WTC11 (cell line): ENCODE results near the gene MRPS30. TPM values are rescaled to one million over a fixed set of nuclear protein-coding genes. Genes with fewer than 3 reads are reported as not detected.

Experiments
- ESRRA ChIP-seq: sonication (generic); formaldehyde crosslinking; IDR thresholded peaks from 2 replicates; pipeline ENCODE4 v1.8.1; 2022; ENCODE audit warnings: mild to moderate bottlenecking, missing genetic modification reagents, borderline replicate concordance
- FOXK1 ChIP-seq: sonication (generic); formaldehyde crosslinking; IDR thresholded peaks from 2 replicates; pipeline ENCODE4 v1.8.0; 2022; ENCODE audit warnings: mild to moderate bottlenecking, moderate library complexity, missing genetic modification reagents
- GTF2I ChIP-seq: fragments of 250-450 bp; sonication (Bioruptor Pico); conservative IDR thresholded peaks from 2 replicates; pipeline ENCODE4 v1.4.0; 2021; ENCODE audit warnings: mild to moderate bottlenecking
- NR1H2 ChIP-seq: sonication (generic); formaldehyde crosslinking; IDR thresholded peaks from 2 replicates; pipeline ENCODE4 v1.9.0; 2021; ENCODE audit warnings: mild to moderate bottlenecking, moderate library complexity, missing genetic modification reagents
- NR3C1 ChIP-seq: sonication (generic); formaldehyde crosslinking; conservative IDR thresholded peaks from 2 replicates; pipeline ENCODE4 v1.8.1; 2023; ENCODE audit warnings: low read depth, mild to moderate bottlenecking, missing genetic modification reagents
- SP1 ChIP-seq: sonication (generic); formaldehyde crosslinking; conservative IDR thresholded peaks from 2 replicates; pipeline ENCODE4 v1.8.1; 2022; ENCODE audit warnings: missing genetic modification reagents
- TEAD1 ChIP-seq: sonication (generic); formaldehyde crosslinking; IDR thresholded peaks from 2 replicates; pipeline ENCODE4 v1.8.0; 2022; ENCODE audit warnings: mild to moderate bottlenecking, missing genetic modification reagents
- ZNF219 ChIP-seq: sonication (generic); formaldehyde crosslinking; IDR thresholded peaks from 2 replicates; pipeline ENCODE4 v1.8.0; 2023; ENCODE audit warnings: missing genetic modification reagents, mild to moderate bottlenecking, borderline replicate concordance
- ZNF232 ChIP-seq: sonication (generic); formaldehyde crosslinking; IDR thresholded peaks from 2 replicates; pipeline ENCODE4 v1.8.0; 2022; ENCODE audit warnings: mild to moderate bottlenecking, missing genetic modification reagents
- ZNF263 ChIP-seq: sonication (generic); formaldehyde crosslinking; IDR thresholded peaks from 2 replicates; pipeline ENCODE4 v1.8.1; 2022; ENCODE audit warnings: low read depth, mild to moderate bottlenecking, moderate library complexity, missing genetic modification reagents
- ZNF396 ChIP-seq: fragments of 250-450 bp; sonication (Bioruptor Pico); IDR thresholded peaks from 2 replicates; pipeline ENCODE4 v1.8.0; 2021; ENCODE audit warnings: mild to moderate bottlenecking, moderate library complexity, borderline replicate concordance
- total RNA-seq: library from RNA; stranded (reverse); gene quantifications from 3 replicates; pipeline ENCODE4 v1.2.3, GENCODE V29; 2021
- TF ChIP-seq, protein P1 (sequence below): fragments of 250-450 bp; sonication (Bioruptor Pico); IDR thresholded peaks from 2 replicates; pipeline ENCODE4 v2.1.2; 2022; ENCODE audit warnings: mild to moderate bottlenecking, moderate library complexity
- TF ChIP-seq, protein P2 (sequence below): sonication (generic); formaldehyde crosslinking; IDR thresholded peaks from 2 replicates; pipeline ENCODE4 v1.8.0; 2022; ENCODE audit warnings: mild to moderate bottlenecking, missing genetic modification reagents
- TF ChIP-seq, protein P3 (sequence below): sonication (generic); formaldehyde crosslinking; IDR thresholded peaks from 2 replicates; pipeline ENCODE4 v1.8.0; 2022; ENCODE audit warnings: mild to moderate bottlenecking, missing genetic modification reagents
- TF ChIP-seq, protein P4 (sequence below): sonication (generic); formaldehyde crosslinking; IDR thresholded peaks from 2 replicates; pipeline ENCODE4 v1.8.1; 2023; ENCODE audit warnings: mild to moderate bottlenecking, missing genetic modification reagents, moderate library complexity
- TF ChIP-seq, protein P5 (sequence below): sonication (generic); formaldehyde crosslinking; IDR thresholded peaks from 2 replicates; pipeline ENCODE4 v1.8.1; 2022; ENCODE audit warnings: mild to moderate bottlenecking, moderate library complexity, missing genetic modification reagents
- TF ChIP-seq, protein P6 (sequence below): sonication (generic); formaldehyde crosslinking; IDR thresholded peaks from 2 replicates; pipeline ENCODE4 v1.8.1; 2022; ENCODE audit warnings: missing genetic modification reagents, borderline replicate concordance
- TF ChIP-seq, protein P7 (sequence below): sonication (generic); formaldehyde crosslinking; IDR thresholded peaks from 2 replicates; pipeline ENCODE4 v1.8.0; 2023; ENCODE audit warnings: missing genetic modification reagents, mild to moderate bottlenecking, borderline replicate concordance
- TF ChIP-seq, protein P8 (sequence below): sonication (generic); formaldehyde crosslinking; IDR thresholded peaks from 2 replicates; pipeline ENCODE4 v1.8.1; 2023; ENCODE audit warnings: mild to moderate bottlenecking, missing genetic modification reagents, borderline replicate concordance
- TF ChIP-seq, protein P9 (sequence below): sonication (generic); formaldehyde crosslinking; IDR thresholded peaks from 2 replicates; pipeline ENCODE4 v1.8.0; 2022; ENCODE audit warnings: mild to moderate bottlenecking, missing genetic modification reagents

MRPS30 gene
- total RNA-seq, 1 experiment from 2014 or later = 83.9 TPM

DNA sequence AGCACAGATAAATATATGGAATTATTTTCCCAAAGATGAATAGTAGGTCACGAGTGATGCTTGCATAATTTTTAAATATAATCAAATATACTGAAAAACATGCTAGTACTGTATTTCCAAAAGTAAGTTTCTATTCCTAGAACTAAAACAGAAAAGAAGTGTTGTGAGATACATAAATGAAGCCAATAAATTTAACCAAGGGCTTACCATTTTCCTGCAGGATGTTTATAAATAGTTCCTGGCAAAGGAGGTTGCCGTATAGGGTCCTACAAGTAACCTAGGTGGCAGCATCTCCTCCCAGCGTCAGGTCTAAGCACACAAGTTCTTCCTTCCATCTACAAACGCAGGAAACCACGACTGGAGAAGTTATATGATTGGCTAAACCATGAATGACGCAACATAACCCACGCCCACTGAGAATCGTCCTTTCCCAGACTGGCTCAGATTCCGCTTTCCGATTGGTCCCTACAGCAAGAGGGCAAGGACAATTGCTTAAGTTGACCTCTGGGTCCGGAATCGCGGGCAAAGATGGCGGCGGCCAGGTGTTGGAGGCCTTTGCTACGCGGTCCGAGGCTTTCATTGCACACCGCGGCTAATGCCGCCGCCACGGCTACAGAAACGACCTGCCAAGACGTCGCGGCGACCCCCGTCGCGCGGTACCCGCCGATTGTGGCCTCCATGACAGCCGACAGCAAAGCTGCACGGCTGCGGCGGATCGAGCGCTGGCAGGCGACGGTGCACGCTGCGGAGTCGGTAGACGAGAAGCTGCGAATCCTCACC, at the start of gene MRPS30 (continued):
- TF ChIP-seq, protein P1, sequence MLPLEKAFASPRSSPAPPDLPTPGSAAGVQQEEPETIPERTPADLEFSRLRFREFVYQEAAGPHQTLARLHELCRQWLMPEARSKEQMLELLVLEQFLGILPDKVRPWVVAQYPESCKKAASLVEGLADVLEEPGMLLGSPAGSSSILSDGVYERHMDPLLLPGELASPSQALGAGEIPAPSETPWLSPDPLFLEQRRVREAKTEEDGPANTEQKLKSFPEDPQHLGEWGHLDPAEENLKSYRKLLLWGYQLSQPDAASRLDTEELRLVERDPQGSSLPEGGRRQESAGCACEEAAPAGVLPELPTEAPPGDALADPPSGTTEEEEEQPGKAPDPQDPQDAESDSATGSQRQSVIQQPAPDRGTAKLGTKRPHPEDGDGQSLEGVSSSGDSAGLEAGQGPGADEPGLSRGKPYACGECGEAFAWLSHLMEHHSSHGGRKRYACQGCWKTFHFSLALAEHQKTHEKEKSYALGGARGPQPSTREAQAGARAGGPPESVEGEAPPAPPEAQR = no peak
- no peak for TF ChIP-seq ZNF396 (CRISPR knock-in tag)
- TF ChIP-seq ESRRA (CRISPR knock-in tag) = peak; percentile 77
- TF ChIP-seq ZNF263 = no peak
- no peak for TF ChIP-seq NR1H2 (CRISPR knock-in tag)
- no peak for TF ChIP-seq GTF2I (CRISPR knock-in tag)
- TF ChIP-seq ZNF219 (CRISPR knock-in tag) = no peak
- TF ChIP-seq, protein P2, sequence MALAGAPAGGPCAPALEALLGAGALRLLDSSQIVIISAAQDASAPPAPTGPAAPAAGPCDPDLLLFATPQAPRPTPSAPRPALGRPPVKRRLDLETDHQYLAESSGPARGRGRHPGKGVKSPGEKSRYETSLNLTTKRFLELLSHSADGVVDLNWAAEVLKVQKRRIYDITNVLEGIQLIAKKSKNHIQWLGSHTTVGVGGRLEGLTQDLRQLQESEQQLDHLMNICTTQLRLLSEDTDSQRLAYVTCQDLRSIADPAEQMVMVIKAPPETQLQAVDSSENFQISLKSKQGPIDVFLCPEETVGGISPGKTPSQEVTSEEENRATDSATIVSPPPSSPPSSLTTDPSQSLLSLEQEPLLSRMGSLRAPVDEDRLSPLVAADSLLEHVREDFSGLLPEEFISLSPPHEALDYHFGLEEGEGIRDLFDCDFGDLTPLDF = no peak
- TF ChIP-seq, protein P3, sequence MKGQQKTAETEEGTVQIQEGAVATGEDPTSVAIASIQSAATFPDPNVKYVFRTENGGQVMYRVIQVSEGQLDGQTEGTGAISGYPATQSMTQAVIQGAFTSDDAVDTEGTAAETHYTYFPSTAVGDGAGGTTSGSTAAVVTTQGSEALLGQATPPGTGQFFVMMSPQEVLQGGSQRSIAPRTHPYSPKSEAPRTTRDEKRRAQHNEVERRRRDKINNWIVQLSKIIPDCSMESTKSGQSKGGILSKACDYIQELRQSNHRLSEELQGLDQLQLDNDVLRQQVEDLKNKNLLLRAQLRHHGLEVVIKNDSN (CRISPR knock-in tag) = peak; percentile 16; the same call in 1 of the 2 replicates
- no peak for TF ChIP-seq NR3C1 (CRISPR knock-in tag)
- TF ChIP-seq, protein P4, sequence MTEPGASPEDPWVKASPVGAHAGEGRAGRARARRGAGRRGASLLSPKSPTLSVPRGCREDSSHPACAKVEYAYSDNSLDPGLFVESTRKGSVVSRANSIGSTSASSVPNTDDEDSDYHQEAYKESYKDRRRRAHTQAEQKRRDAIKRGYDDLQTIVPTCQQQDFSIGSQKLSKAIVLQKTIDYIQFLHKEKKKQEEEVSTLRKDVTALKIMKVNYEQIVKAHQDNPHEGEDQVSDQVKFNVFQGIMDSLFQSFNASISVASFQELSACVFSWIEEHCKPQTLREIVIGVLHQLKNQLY = no peak
- TF ChIP-seq SP1 (CRISPR knock-in tag) = peak; percentile 37; the same call in 1 of the 2 replicates
- peak; percentile 27; the same call in 1 of the 2 replicates for TF ChIP-seq ZNF232 (CRISPR knock-in tag)
- TF ChIP-seq FOXK1 (CRISPR knock-in tag) = no peak
- no peak for TF ChIP-seq TEAD1 (CRISPR knock-in tag)
- TF ChIP-seq, protein P5, sequence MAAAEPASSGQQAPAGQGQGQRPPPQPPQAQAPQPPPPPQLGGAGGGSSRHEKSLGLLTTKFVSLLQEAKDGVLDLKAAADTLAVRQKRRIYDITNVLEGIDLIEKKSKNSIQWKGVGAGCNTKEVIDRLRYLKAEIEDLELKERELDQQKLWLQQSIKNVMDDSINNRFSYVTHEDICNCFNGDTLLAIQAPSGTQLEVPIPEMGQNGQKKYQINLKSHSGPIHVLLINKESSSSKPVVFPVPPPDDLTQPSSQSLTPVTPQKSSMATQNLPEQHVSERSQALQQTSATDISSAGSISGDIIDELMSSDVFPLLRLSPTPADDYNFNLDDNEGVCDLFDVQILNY (CRISPR knock-in tag) = 0 out of 2 replicates have a peak, but pooled peaks have one; percentile 50
- TF ChIP-seq, protein P6, sequence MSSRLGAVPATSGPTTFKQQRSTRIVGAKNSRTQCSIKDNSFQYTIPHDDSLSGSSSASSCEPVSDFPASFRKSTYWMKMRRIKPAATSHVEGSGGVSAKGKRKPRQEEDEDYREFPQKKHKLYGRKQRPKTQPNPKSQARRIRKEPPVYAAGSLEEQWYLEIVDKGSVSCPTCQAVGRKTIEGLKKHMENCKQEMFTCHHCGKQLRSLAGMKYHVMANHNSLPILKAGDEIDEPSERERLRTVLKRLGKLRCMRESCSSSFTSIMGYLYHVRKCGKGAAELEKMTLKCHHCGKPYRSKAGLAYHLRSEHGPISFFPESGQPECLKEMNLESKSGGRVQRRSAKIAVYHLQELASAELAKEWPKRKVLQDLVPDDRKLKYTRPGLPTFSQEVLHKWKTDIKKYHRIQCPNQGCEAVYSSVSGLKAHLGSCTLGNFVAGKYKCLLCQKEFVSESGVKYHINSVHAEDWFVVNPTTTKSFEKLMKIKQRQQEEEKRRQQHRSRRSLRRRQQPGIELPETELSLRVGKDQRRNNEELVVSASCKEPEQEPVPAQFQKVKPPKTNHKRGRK (CRISPR knock-in tag) = no peak
- TF ChIP-seq, protein P7, sequence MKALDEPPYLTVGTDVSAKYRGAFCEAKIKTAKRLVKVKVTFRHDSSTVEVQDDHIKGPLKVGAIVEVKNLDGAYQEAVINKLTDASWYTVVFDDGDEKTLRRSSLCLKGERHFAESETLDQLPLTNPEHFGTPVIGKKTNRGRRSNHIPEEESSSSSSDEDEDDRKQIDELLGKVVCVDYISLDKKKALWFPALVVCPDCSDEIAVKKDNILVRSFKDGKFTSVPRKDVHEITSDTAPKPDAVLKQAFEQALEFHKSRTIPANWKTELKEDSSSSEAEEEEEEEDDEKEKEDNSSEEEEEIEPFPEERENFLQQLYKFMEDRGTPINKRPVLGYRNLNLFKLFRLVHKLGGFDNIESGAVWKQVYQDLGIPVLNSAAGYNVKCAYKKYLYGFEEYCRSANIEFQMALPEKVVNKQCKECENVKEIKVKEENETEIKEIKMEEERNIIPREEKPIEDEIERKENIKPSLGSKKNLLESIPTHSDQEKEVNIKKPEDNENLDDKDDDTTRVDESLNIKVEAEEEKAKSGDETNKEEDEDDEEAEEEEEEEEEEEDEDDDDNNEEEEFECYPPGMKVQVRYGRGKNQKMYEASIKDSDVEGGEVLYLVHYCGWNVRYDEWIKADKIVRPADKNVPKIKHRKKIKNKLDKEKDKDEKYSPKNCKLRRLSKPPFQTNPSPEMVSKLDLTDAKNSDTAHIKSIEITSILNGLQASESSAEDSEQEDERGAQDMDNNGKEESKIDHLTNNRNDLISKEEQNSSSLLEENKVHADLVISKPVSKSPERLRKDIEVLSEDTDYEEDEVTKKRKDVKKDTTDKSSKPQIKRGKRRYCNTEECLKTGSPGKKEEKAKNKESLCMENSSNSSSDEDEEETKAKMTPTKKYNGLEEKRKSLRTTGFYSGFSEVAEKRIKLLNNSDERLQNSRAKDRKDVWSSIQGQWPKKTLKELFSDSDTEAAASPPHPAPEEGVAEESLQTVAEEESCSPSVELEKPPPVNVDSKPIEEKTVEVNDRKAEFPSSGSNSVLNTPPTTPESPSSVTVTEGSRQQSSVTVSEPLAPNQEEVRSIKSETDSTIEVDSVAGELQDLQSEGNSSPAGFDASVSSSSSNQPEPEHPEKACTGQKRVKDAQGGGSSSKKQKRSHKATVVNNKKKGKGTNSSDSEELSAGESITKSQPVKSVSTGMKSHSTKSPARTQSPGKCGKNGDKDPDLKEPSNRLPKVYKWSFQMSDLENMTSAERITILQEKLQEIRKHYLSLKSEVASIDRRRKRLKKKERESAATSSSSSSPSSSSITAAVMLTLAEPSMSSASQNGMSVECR (CRISPR knock-in tag) = peak; percentile 66; the same call in 1 of the 2 replicates
- TF ChIP-seq, protein P8, sequence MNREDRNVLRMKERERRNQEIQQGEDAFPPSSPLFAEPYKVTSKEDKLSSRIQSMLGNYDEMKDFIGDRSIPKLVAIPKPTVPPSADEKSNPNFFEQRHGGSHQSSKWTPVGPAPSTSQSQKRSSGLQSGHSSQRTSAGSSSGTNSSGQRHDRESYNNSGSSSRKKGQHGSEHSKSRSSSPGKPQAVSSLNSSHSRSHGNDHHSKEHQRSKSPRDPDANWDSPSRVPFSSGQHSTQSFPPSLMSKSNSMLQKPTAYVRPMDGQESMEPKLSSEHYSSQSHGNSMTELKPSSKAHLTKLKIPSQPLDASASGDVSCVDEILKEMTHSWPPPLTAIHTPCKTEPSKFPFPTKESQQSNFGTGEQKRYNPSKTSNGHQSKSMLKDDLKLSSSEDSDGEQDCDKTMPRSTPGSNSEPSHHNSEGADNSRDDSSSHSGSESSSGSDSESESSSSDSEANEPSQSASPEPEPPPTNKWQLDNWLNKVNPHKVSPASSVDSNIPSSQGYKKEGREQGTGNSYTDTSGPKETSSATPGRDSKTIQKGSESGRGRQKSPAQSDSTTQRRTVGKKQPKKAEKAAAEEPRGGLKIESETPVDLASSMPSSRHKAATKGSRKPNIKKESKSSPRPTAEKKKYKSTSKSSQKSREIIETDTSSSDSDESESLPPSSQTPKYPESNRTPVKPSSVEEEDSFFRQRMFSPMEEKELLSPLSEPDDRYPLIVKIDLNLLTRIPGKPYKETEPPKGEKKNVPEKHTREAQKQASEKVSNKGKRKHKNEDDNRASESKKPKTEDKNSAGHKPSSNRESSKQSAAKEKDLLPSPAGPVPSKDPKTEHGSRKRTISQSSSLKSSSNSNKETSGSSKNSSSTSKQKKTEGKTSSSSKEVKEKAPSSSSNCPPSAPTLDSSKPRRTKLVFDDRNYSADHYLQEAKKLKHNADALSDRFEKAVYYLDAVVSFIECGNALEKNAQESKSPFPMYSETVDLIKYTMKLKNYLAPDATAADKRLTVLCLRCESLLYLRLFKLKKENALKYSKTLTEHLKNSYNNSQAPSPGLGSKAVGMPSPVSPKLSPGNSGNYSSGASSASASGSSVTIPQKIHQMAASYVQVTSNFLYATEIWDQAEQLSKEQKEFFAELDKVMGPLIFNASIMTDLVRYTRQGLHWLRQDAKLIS (CRISPR knock-in tag) = no peak
- TF ChIP-seq, protein P9, sequence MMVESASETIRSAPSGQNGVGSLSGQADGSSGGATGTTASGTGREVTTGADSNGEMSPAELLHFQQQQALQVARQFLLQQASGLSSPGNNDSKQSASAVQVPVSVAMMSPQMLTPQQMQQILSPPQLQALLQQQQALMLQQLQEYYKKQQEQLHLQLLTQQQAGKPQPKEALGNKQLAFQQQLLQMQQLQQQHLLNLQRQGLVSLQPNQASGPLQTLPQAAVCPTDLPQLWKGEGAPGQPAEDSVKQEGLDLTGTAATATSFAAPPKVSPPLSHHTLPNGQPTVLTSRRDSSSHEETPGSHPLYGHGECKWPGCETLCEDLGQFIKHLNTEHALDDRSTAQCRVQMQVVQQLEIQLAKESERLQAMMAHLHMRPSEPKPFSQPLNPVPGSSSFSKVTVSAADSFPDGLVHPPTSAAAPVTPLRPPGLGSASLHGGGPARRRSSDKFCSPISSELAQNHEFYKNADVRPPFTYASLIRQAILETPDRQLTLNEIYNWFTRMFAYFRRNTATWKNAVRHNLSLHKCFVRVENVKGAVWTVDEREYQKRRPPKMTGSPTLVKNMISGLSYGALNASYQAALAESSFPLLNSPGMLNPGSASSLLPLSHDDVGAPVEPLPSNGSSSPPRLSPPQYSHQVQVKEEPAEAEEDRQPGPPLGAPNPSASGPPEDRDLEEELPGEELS (CRISPR knock-in tag) = no peak
